T-cell (primary cell): ENCODE measurements around the gene AGAP1. TPM values are rescaled to one million over a fixed set of nuclear protein-coding genes. Genes with fewer than 3 reads are reported as not detected.

ENCODE experiments used
- ATAC-seq, 4 experiments: fragments of 200-7000 bp in 3 of 4; fragments of 150-1000 bp in 1 of 4; cut with Tn5 transposase; replicated peaks in 1 of 4; 1 replicate in 3 of 4; 2 replicates in 1 of 4; pipeline ENCODE4 v1.10.0; 2021; ENCODE audit warnings: moderate library complexity in 3 of 4, mild to moderate bottlenecking in 2 of 4, moderate number of reproducible peaks in 1 of 4
- CTCF ChIA-PET, 2 donors: fragments of 300-600 bp; sonication (Branson Sonifier 250); formaldehyde crosslinking; loops; one replicate each; lab custom pipeline; 2022; ENCODE audit warnings: antibody characterized with exemption in 2 of 2; lab: Charles Lee
- POLR2A ChIA-PET, 2 donors: fragments of 300-600 bp; sonication (Branson Sonifier 250); formaldehyde crosslinking; loops; one replicate each; lab custom pipeline; 2022; ENCODE audit warnings: antibody characterized with exemption in 2 of 2; lab: Charles Lee
- DNase-seq, 35 experiments: peaks; one replicate each; pipeline versions ENCODE4 v3.0.0 to v3.0.0-alpha.2; 2013 to 2023
- H3K27ac ChIP-seq: one replicate; pipeline ENCODE4 v1.5.1; 2013; ENCODE audit warnings: low read length
- H3K27me3 ChIP-seq, 2 experiments: replicated peaks in 1 of 2; 1 replicate in 1 of 2; 2 replicates in 1 of 2; pipeline versions ENCODE4 v1.6.1 to v1.7.0; 2013; ENCODE audit warnings: low read length in 1 of 2, mixed read lengths in 1 of 2; ENCODE audit not compliant: control insufficient read depth in 2 of 2, insufficient read depth in 2 of 2; ENCODE audit errors: extremely low read depth in 1 of 2
- H3K36me3 ChIP-seq, 2 donors: 1 replicate in 1 of 2; 2 replicates in 1 of 2; pipeline versions ENCODE4 v1.6.1 to v1.7.0; 2013; ENCODE audit warnings: low read length in 1 of 2; ENCODE audit not compliant: control insufficient read depth in 2 of 2, insufficient read depth in 1 of 2; ENCODE audit errors: extremely low read depth in 1 of 2
- H3K4me1 ChIP-seq, 2 experiments: 1 replicate in 1 of 2; 2 replicates in 1 of 2; pipeline versions ENCODE4 v1.6.1 to v1.7.0; 2013; ENCODE audit warnings: low read length in 2 of 2, mixed read lengths in 1 of 2; ENCODE audit not compliant: insufficient read depth in 2 of 2, control insufficient read depth in 1 of 2; ENCODE audit errors: extremely low read depth in 1 of 2
- H3K4me3 ChIP-seq, 2 donors: 1 replicate in 1 of 2; 2 replicates in 1 of 2; pipeline versions ENCODE4 v1.5.1 to v1.7.0; 2013; ENCODE audit warnings: mild to moderate bottlenecking in 2 of 2, low read length in 1 of 2, moderate library complexity in 1 of 2; ENCODE audit not compliant: control insufficient read depth in 1 of 2; ENCODE audit errors: extremely low read depth in 1 of 2
- H3K9me3 ChIP-seq: 2 replicates; pipeline ENCODE4 v1.7.0; 2013
- H3K27ac Mint-ChIP-seq, 2 donors: one replicate each; pipeline ENCODE4 v1.8.0; 2020 to 2021; ENCODE audit warnings: mild to moderate bottlenecking in 2 of 2, mixed read lengths in 2 of 2
- H3K27me3 Mint-ChIP-seq, 2 donors: one replicate each; pipeline ENCODE4 v1.8.0; 2021 to 2022; ENCODE audit warnings: mixed read lengths in 2 of 2
- H3K36me3 Mint-ChIP-seq: one replicate; pipeline ENCODE4 v1.8.0; 2021; ENCODE audit warnings: mixed read lengths
- H3K4me1 Mint-ChIP-seq, 3 donors: one replicate each; pipeline ENCODE4 v1.8.0; 2020 to 2022; ENCODE audit warnings: mixed read lengths in 3 of 3, mild to moderate bottlenecking in 1 of 3
- H3K4me3 Mint-ChIP-seq, 3 donors: one replicate each; pipeline ENCODE4 v1.8.0; 2020 to 2022; ENCODE audit warnings: mild to moderate bottlenecking in 3 of 3, mixed read lengths in 3 of 3, moderate library complexity in 3 of 3
- H3K9me3 Mint-ChIP-seq, 3 donors: one replicate each; pipeline ENCODE4 v1.8.0; 2020 to 2022; ENCODE audit warnings: mixed read lengths in 3 of 3
- WGBS: methylation state at CpG from one replicate; pipeline ENCODE4 v1.1.5; 2013; ENCODE audit warnings: missing lambda C conversion rate; ENCODE audit not compliant: insufficient coverage; 5-methylcytosine and 5-hydroxymethylcytosine counted together
- total RNA-seq, 35 experiments: library from RNA in 6 of 35; stranded (reverse) in 6 of 35; fragments of 120-200 nt in 1 of 35; gene quantifications; one replicate each; pipeline versions ENCODE4 v1.2.1 to v1.2.4 and lab custom pipeline; 2013 to 2026

AGAP1 gene
- total RNA-seq, 5 donors from 2014 or later (not counting 1 experiment from before 2014, with no cell fraction given), result 3.9 to 15.6 (median 5.2) TPM

DNA sequence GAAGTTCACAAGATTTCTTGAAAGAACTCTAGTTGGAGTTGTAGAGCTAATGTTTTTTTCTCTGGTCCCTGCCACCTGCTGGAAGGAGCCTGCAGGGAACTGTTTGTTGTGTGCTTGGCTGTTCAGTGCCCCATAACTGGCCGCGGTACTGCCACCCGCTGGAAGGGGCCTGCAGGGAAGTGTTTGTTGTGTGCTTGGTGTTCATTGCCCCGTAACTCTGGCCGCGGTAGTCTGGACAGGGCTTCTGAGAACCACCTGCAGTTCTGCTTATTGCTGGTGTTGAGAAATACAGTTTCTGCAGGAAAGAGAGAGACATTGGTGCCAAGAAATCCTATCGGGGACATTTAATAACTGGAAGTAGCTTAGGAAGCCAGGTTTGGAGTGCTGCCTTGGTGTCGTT, 58.1 kb downstream of the AGAP1 start:
- H3K4me1 ChIP-seq, result no peaks in the 10 kb centered on the region
- H3K27me3 Mint-ChIP-seq, result peaks cover 30 to 34% of the 10 kb centered on the region in 2 donors
- CTCF ChIA-PET, result no interaction called here

DNA sequence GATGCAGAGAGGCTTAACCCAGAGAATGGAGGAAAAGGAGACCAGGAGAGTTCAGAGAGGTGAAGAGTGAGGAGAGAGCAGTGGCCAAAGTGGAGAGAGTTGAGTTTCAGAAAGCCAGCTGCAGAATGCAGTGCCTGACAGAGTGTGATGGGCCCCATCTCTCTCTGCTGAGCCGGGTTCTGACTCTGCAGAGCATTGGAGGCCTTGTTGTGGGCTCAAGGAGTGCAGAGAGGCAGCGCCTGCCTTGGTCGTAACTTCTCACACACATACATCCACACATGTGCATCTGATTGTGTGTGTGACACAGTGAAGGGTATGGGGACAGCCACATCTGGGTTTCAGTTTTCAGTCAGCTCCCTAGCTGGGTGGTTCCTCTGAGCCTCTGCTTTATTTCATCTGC, 58.8 kb downstream of the AGAP1 start:
- no peak overlapping the region for H3K4me3 ChIP-seq
- no peaks in the 10 kb centered on the region for H3K9me3 ChIP-seq
- DNase-seq, result no peak
- peaks cover 0 to 34% of the 10 kb centered on the region in 2 experiments for H3K27me3 ChIP-seq
- H3K4me1 ChIP-seq, result no peaks in the 10 kb centered on the region
- ChIA-PET POLR2A (no interaction called here), CTCF (no interaction called here)
- Mint-ChIP-seq H3K4me3 (no peak overlapping the region), H3K36me3 (no peaks in the 10 kb centered on the region), H3K27me3 (peaks cover 30 to 34% of the 10 kb centered on the region in 2 donors), H3K4me1 (no peaks in the 10 kb centered on the region), H3K27ac (no peak overlapping the region), H3K9me3 (no peaks in the 10 kb centered on the region)
- no peaks in the 10 kb centered on the region for H3K36me3 ChIP-seq
- no peak for ATAC-seq
- H3K27ac ChIP-seq, result no peak overlapping the region
- no CpG with 5 or more reads among the region's 3 CpGs for WGBS

More for the DNA sequence above, 58.1 kb downstream of the AGAP1 start:
- no peak overlapping the region for H3K27ac ChIP-seq
- Mint-ChIP-seq H3K9me3 (no peaks in the 10 kb centered on the region), H3K27ac (no peak overlapping the region), H3K36me3 (no peaks in the 10 kb centered on the region), H3K4me1 (no peaks in the 10 kb centered on the region), H3K4me3 (no peak overlapping the region)
- H3K4me3 ChIP-seq, result no peak overlapping the region
- ATAC-seq, result no peak
- no peaks in the 10 kb centered on the region for H3K9me3 ChIP-seq
- 51% methylated on average over 5 of the region's 8 CpGs for WGBS
- no peaks in the 10 kb centered on the region for H3K36me3 ChIP-seq
- no peak for DNase-seq
- POLR2A ChIA-PET, result no interaction called here
- H3K27me3 ChIP-seq, result peaks cover 0 to 34% of the 10 kb centered on the region in 2 experiments

DNA sequence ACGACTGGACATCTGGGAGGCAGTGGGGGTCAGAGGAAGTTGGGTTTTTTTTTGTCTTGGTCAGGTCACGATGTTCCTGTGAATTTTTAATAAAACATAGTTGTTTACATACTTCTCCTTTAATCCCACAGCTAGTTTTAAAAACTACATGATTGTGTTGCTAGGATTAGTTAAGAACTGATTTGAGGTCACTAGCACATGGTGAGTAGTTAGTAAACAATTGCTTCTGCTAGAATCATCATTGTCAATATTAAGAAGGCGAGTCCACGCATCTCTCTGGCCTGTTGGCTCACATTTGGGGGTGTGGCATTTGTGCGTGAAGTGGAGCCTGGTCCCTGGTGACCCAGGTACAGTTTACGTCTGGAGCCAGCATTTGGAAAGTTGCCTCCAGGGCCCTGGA, 59.4 kb downstream of the AGAP1 start:
- Histone ChIP-seq H3K27ac (no peak overlapping the region), H3K9me3 (no peaks in the 10 kb centered on the region), H3K27me3 (peaks cover 0 to 34% of the 10 kb centered on the region in 2 experiments), H3K36me3 (no peaks in the 10 kb centered on the region), H3K4me1 (no peaks in the 10 kb centered on the region), H3K4me3 (no peak overlapping the region)
- ChIA-PET POLR2A (no interaction called here), CTCF (no interaction called here)
- ATAC-seq, result no peak
- Mint-ChIP-seq H3K4me3 (no peak overlapping the region), H3K27ac (no peak overlapping the region), H3K9me3 (no peaks in the 10 kb centered on the region), H3K27me3 (peaks cover 32 to 34% of the 10 kb centered on the region in 2 donors), H3K36me3 (no peaks in the 10 kb centered on the region), H3K4me1 (no peaks in the 10 kb centered on the region)
- WGBS, result 85% methylated on average over 5 of the region's 6 CpGs
- no peak for DNase-seq

DNA sequence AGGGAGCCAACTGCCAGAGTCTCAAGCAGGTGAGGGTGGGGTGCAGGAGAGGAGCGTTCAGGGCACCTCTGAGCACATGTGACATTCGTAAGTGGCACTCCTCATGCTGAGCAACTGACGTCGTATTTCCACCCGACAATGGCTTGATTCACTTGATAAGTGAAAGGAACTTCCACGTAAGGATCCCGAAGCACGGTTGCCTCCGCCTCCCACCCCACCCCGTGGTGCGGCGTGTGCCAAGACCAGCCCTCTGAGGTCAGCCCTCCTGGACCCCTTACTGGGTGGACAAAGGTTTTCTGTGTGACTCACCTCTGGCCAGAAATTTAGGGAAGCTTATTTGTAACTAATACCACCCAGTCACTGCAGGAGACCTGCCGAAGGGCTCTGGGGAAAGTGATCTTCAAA, 59.9 kb downstream of the AGAP1 start:
- CTCF ChIA-PET, result no interaction called here
- no peak overlapping the region for H3K27ac Mint-ChIP-seq

DNA sequence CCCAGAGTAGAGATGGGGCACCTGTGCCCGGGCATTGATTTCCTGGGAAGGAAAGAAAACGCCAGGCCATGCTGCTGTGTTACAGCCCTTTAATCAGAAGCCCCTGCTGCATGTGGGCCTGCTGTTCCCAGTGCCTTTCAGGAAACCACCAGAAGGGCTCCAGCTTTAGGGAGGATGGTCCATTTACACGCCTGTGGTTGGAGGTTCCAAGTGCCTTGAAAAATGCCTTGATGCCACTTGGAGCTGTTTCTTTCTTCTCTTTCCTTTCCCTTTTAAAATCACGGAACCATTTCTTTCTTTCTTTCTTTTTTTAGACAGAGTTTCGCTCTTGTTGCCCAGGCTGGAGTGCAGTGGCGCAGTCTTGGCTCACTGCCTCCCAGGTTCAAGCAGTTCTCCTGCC, 60.5 kb downstream of the AGAP1 start:
- no peaks in the 10 kb centered on the region for H3K4me1 Mint-ChIP-seq
- peaks cover 33 to 34% of the 10 kb centered on the region in 2 donors for H3K27me3 Mint-ChIP-seq
- ATAC-seq (no peak), DNase-seq (no peak)
- WGBS, result 64% methylated on average over 3 of the region's 6 CpGs
- no peaks in the 10 kb centered on the region for H3K36me3 ChIP-seq
- peaks cover 0 to 29% of the 10 kb centered on the region in 2 experiments for H3K27me3 ChIP-seq
- no peaks in the 10 kb centered on the region for H3K9me3 ChIP-seq
- H3K27ac Mint-ChIP-seq, result no peak overlapping the region
- no peaks in the 10 kb centered on the region for H3K36me3 Mint-ChIP-seq
- H3K4me3 ChIP-seq, result no peak overlapping the region
- no peaks in the 10 kb centered on the region for H3K4me1 ChIP-seq
- no peaks in the 10 kb centered on the region for H3K9me3 Mint-ChIP-seq
- CTCF ChIA-PET, result no interaction called here
- POLR2A ChIA-PET, result no interaction called here
- no peak overlapping the region for H3K27ac ChIP-seq
- H3K4me3 Mint-ChIP-seq, result no peak overlapping the region

More for the DNA sequence above, 59.9 kb downstream of the AGAP1 start:
- Histone ChIP-seq H3K9me3 (no peaks in the 10 kb centered on the region), H3K27me3 (peaks cover 0 to 34% of the 10 kb centered on the region in 2 experiments), H3K4me3 (no peak overlapping the region), H3K27ac (no peak overlapping the region), H3K4me1 (no peaks in the 10 kb centered on the region), H3K36me3 (no peaks in the 10 kb centered on the region)
- WGBS, result 91% methylated on average over 11 of the region's 13 CpGs
- Mint-ChIP-seq H3K4me3 (no peak overlapping the region), H3K4me1 (no peaks in the 10 kb centered on the region), H3K27me3 (peaks cover 33 to 34% of the 10 kb centered on the region in 2 donors), H3K36me3 (no peaks in the 10 kb centered on the region), H3K9me3 (no peaks in the 10 kb centered on the region)
- POLR2A ChIA-PET, result no interaction called here
- ATAC-seq, result no peak
- DNase-seq, result no peak

DNA sequence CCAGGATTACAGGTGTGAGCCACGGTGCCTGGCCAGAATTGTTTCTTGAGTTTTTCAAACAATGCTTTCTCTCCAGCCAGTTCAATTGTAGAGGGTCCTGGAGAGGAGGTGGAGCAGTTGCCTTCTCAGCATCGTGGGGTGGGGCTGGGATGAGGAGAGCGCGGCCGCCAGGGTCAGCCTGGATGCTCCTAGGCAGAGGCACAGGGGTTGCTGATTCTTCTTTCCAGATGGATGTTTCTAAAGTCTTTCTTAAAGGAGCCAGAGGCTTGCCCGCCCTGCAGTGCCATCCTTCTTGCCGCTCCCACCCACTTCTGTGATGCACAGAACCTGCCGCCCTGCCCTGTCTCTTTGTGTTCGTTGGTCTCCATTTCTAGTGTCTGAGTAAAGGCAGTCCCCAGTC, 61.1 kb downstream of the AGAP1 start:
- Histone ChIP-seq H3K9me3 (no peaks in the 10 kb centered on the region), H3K36me3 (no peaks in the 10 kb centered on the region), H3K27me3 (peaks cover 0 to 26% of the 10 kb centered on the region in 2 experiments), H3K4me3 (no peak overlapping the region), H3K27ac (no peak overlapping the region), H3K4me1 (no peaks in the 10 kb centered on the region)
- H3K27me3 Mint-ChIP-seq, result peaks cover 27 to 34% of the 10 kb centered on the region in 2 donors
- WGBS, result 69% methylated on average over 4 of the region's 9 CpGs
- CTCF ChIA-PET, result no interaction called here
- no peak overlapping the region for H3K27ac Mint-ChIP-seq
- H3K9me3 Mint-ChIP-seq, result no peaks in the 10 kb centered on the region
- no peak overlapping the region for H3K4me3 Mint-ChIP-seq
- ATAC-seq, result no peak
- H3K36me3 Mint-ChIP-seq, result no peaks in the 10 kb centered on the region
- no peak for DNase-seq
- POLR2A ChIA-PET, result no interaction called here
- no peaks in the 10 kb centered on the region for H3K4me1 Mint-ChIP-seq

DNA sequence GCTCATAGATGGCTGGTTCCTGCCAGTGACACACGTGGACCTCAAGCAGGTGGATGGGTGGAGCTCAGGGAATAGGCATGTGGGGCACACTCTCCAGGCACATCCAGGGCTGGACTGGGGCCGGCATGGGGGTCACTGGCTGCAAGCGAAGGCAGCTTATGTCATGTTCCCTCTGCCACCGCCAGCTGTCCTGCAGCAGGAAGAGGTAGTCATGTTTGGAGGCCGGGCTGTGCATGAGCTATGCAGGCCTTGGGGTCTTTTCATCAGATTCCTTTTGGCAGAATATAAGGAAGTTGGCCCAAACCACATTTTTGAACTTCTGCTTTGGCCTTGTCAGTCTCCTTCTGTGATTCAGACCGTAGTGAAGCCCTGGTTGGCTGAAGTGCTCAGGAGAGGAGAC, 61.5 kb downstream of the AGAP1 start:
- Histone ChIP-seq H3K27me3 (peaks cover 0 to 24% of the 10 kb centered on the region in 2 experiments), H3K9me3 (no peaks in the 10 kb centered on the region), H3K27ac (no peak overlapping the region), H3K4me1 (no peaks in the 10 kb centered on the region), H3K4me3 (no peak overlapping the region), H3K36me3 (no peaks in the 10 kb centered on the region)
- Mint-ChIP-seq H3K27me3 (peaks cover 27 to 37% of the 10 kb centered on the region in 2 donors), H3K27ac (no peak overlapping the region), H3K4me1 (no peaks in the 10 kb centered on the region), H3K36me3 (no peaks in the 10 kb centered on the region), H3K9me3 (no peaks in the 10 kb centered on the region), H3K4me3 (no peak overlapping the region)
- ChIA-PET POLR2A (no interaction called here), CTCF (no interaction called here)
- no peak for DNase-seq
- WGBS, result 12% methylated on average over 6 of the region's 6 CpGs
- no peak for ATAC-seq
